ENCODE results near the gene COX5A.

COX5A gene

DNA sequence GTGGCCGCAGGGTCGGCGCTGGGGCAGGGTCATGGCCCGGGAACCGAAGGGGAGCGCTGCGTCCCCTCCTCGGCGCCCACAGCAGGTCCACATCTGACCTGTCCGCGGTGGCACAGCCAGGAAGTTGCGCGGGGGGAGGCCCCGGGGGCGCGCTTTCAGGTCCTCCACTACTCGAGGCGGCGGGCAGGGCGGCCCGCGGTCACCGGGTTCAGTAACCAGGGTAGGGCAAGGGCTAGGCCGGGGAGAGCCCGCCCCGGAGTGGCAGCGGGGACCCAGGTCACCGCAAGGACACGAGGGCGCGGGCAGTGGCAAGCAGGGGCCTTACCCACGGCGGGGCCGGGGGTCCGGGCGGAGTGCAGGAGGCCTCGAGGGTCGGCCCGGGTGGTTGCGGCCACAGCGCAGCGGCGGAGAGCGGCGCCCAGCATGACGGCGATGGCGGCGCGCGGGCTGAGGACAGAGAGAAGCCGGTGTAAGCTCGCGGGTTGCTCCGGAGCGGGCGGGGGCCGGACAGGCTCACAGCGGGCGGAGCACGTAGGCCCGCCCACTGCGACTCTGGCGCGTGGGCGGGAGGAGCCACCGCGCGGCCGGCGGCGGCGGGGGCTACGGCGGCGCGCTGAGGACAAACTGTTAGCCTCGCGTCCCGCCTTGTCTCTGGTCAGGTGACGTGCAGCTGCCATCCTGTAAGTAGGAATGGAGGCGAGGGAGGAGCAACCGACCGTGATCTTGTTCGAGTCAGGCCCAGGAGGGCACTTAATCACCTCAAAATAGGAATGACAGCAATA lies at the start of gene COX5A:
Gene COX5A, minus strand, starts transcription at position 484 of the 782 bp plus-strand sequence. Its CDS starts 59 bp downstream, at position 425.
- peak; percentile 82 for DNase-seq (ENCODE audit: low read depth)

GRCh38 chr15:74983725-74984231 lies 45.9 kb upstream of the COX5A start:
- DNase-seq (ENCODE audit: low read depth): no peak

DNA sequence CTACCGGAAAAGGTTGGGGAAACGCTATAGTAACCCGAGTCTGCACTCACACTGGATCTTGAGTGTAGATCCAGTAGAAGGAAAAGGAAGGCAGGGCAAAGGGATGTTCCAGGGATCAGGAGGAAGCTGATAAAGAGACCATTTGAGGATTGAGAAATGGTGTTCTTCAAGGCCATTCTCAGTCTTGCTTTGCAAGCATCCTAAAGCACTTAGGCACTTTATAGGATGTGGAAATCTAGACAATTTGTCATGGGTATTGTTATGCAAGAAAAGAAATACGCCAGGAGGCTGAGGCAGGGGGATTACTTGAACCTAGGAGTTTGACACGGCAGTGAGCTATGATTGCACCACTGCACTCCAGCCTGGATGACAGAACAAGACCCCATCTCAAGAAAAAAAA lies 44.3 kb upstream of the COX5A start:
- DNase-seq (ENCODE audit: low read depth): no peak

DNA sequence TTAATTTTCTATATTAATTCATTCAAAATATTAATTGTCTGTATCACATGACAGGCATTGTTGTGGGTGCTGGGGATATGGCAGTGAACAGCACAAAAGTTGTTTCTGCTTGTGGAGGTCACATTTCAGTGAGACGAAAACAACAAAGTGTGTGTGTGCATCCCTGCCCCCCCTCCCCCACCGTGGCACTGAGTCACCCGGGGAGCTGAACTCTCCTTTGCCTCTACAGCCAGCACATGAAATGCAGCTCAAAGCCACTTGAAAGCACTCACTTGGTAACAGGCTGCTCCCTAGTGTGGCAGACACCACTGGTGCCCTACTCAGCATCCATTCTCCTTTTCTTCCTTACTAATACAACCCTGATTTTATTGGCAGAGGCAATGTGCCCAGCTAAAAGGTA lies 40.6 kb upstream of the COX5A start:
- DNase-seq (ENCODE audit: low read depth): no peak

DNA sequence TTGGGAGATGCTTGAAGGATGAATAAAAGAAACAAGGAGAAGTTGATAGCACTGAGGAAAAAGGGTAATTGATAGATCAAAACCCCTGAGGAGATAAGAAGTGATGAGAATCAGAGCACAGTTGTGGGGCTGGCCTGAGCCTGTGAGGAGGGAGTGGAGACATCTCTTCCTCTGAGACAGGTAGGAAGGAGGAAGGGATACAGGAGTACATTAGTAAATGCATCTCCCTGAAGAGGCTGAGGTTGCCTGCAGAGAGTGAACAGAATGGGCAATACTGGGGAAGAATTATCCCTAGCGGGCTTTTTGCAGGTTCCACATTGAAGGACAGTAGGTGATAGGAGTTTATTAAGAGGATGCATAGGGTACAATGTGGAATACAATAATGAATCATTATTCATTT lies 40.2 kb upstream of the COX5A start:
- DNase-seq (ENCODE audit: low read depth): no peak

- DNase-seq (ENCODE audit: low read depth): no peak
Observed at GRCh38 chr15:74977599-74977998, 39.7 kb upstream of the COX5A start.

DNA sequence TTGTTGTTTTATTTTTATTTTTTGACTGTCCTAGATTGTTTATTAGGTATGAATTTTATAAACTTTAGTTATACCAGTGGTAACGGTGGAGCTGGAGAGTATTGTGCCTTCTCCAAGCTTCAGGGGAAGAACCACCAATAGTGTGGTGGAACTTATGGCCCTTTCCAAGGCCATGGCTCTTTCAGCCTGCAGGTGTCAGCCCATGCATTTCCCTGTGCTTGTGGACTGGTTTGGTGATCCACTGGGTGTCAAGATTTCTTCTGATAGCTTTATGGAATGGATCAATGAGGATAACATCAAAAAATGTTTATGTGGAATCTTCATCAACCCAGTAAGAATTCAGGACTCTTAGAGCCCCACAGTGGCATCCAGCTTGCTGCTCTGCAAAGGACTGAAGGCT lies 38.3 kb upstream of the COX5A start:
- DNase-seq (ENCODE audit: low read depth): no peak

- no peak for DNase-seq (ENCODE audit: low read depth)
Observed at GRCh38 chr15:74967670-74968069, 29.8 kb upstream of the COX5A start.

- no peak for DNase-seq (ENCODE audit: low read depth)
Observed at GRCh38 chr15:74964794-74965193, 26.9 kb upstream of the COX5A start.

- DNase-seq (ENCODE audit: low read depth): no peak
Observed at GRCh38 chr15:74963213-74963612, 25.3 kb upstream of the COX5A start.

DNA sequence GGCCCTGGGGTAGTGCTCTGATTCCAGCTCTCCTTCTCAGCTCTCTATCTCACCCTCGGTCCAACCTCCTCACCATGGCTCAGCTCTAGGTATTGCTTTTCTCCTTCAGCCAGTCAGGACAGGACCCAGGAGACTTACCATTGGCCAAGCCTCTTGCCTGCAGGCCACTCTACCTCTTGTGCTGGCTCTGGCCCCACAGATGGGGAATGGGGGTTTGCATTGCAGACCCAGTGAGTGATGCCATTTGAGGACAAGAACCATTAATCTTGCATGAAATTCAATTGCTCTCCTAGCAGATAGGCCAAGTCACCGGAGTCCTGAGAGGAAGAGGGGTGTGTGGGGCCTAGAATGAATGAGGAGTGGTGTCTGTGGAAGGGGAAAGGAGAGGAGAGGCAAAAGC lies 24.8 kb upstream of the COX5A start:
- no peak for DNase-seq (ENCODE audit: low read depth)

- no peak for DNase-seq (ENCODE audit: low read depth)
Observed at GRCh38 chr15:74962219-74962618, 24.3 kb upstream of the COX5A start.

DNA sequence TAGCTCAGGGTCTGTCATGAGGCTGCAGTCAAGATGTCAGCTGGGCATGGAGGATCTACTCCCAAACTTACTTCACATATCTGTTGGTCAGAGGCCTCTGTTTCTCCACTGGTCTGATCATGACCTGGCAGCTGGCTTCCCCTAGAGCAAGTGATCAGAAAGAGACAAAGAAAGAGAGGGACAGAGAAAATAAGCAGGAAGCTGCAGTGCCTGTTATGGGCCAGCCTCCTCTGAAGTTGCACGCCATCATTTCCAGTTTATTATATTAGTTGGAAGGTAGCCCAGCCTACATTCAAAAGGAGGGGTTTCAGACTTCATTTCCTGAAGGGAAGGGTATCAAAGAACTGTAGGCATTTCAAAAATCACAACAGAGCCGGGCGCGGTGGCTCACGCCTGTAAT lies 23.7 kb upstream of the COX5A start:
- DNase-seq (ENCODE audit: low read depth): no peak

GRCh38 chr15:74960995-74961588 lies 23.2 kb upstream of the COX5A start:
- no peak for DNase-seq (ENCODE audit: low read depth)

- no peak for DNase-seq (ENCODE audit: low read depth)
Observed at GRCh38 chr15:74960286-74960685, 22.4 kb upstream of the COX5A start.

- no peak for DNase-seq (ENCODE audit: low read depth)
Observed at GRCh38 chr15:74959586-74959939, 21.7 kb upstream of the COX5A start.

GRCh38 chr15:74958908-74959585 lies 21.2 kb upstream of the COX5A start:
- DNase-seq (ENCODE audit: low read depth): no peak

DNA sequence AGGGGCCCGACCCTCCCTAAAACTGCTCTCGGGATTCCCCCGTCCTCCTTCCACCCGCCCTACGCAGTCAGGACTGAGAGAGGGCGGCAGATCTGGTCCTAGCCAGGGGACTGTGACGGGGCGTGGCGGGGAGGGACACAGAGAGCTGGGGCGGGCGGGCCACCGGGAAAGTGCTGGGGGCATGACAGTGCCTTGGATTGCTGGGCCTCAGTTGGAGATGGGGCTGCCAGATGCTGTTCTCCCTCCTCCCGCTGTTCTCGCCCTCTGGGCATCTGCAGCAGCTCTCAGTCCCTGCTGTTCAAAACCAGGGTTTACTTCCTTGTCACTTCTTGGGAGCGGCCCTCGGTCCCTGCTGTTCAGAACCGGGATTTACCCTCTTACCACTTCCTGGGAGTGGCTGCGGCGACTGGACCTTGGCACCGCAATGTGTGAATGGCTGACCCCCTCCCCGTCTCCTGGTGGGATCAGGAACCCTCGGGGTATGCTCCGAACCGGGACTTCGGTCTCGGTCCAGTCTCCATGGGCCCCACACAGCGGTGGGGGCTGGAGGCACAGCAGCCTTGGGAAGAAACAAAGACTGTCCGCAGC lies 20.5 kb upstream of the COX5A start:
- no peak for DNase-seq (ENCODE audit: low read depth)

DNA sequence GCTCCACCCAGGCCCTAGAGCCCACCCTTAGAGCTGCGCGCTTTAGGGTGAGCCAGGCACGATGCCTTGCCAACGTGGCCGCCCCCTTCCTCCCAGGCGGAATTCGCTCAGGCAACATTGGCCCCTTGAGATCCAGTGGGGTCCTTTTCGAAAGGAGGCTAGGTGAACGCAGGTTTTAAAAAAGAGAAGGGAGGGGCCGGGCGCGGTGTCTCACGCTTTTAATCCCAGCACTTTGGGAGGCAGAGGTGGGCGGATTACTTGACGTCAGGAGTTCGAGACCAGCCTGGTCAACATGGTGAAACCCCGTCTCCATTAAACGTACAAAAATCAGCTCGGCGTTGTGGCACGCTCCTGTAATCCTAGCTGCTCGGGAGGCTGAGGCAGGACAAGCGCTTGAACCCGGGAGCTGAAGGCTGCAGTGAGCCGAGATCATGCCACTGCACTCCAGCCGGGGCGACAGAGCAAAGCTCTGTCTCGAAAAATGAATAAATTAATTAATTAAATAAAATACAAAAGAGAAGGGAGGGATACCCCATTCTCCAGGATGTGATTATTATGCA lies 19.7 kb upstream of the COX5A start:
- DNase-seq (ENCODE audit: low read depth): no peak

DNA sequence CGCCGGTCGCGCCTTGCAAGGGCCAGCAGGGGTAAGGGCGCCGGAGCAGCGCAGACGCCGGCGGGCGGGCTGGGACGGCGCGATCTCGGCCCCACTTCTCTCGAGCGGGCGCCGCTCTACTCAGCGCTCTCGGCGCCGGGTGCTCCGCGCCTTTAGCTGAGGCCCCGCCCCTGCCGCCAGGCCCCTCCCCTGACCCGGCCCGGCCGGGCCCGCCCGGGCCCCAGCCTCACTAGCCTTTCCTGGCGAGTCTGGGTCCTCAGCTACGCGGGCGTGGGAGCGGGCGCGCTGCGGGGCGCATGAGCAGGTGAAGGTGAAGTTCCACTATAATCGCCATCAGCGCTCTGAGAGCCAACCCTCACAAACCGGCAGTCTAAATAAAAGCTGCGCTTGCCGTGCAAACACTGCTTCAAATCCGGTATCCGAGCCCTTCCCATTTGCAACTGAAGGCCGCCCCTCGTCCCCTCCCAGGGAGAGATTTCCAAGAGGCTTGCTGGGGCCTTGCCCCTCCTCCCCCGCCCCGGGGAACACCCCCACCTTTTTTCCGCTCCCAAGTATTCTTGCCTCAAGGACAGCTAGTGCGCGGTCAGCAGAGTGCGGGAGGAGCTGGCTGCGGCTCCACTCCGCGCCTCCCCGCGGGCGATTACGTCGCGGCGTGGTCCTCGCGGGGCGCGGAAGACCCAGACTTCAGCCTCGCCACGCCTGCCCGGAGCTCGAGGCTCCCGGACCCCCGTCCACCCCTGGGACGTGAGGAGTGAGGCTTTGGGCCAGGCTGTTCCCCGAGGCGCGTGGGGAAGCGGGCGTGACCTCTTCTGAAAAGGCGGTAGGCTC lies 19.0 kb upstream of the COX5A start, which contains the start of gene RPP25:
Gene RPP25, minus strand, starts transcription at position 125 of the 828 bp plus-strand sequence. CDS start 189 bp downstream, outside the sequence.
- peak; percentile 51 for DNase-seq (ENCODE audit: low read depth)
